Measurements from ENCODE around the gene PRKCE. TPM values are rescaled to one million over a fixed set of nuclear protein-coding genes. Genes with fewer than 3 reads are reported as not detected.

PRKCE gene
- total RNA-seq, 2 experiments from 2014 or later, result 17.0 to 42.1 TPM

- intact Hi-C loops (cut with micrococcal nuclease; ENCODE audit: unreplicated experiment), result no loop called here
- ChIA-PET CTCF (ENCODE audit: unreplicated experiment) (no interaction called here), POLR2A (interaction anchor here (1.3 kb wide), 1 partner anchor 11 kb away, joined by 4 read pairs; no protein-coding TSS in a partner anchor)
- Histone ChIP-seq H3K9me2 (ENCODE audit: insufficient read depth, low read length) (no peaks in the 10 kb centered on the region), H3K36me3 (ENCODE audit: insufficient read depth, low read length) (no peaks in the 10 kb centered on the region), H3K27ac (ENCODE audit: low read depth, low read length, poor library complexity, severe bottlenecking) (no peak overlapping the region), H3K79me2 (ENCODE audit: insufficient read depth, low read depth, low read length) (no peaks in the 10 kb centered on the region), H3K4me1 (ENCODE audit: insufficient read depth, low read length, poor library complexity, severe bottlenecking) (no peaks in the 10 kb centered on the region), H3K9me3 (ENCODE audit: low read length) (no peaks in the 10 kb centered on the region), H4K20me1 (ENCODE audit: insufficient read depth, low read length) (no peaks in the 10 kb centered on the region), H3K4me2 (ENCODE audit: low read length) (no peak overlapping the region), H2AFZ (ENCODE audit: low read length) (no peak overlapping the region), H3K4me3 (ENCODE audit: low read depth, low read length, poor library complexity, severe bottlenecking) (no peak overlapping the region)
- no TSS peak for BruUV-seq (replicated peaks)
- no peak for DNase-seq (ENCODE audit: low spot score)
- no peak for TF ChIP-seq EZH2phosphoT487 (IDR thresholded peaks at IDR 0.05; ENCODE audit: borderline replicate concordance, low read depth, low read length)
- TF ChIP-seq CTCF (conservative IDR thresholded peaks at IDR 0.05; ENCODE audit: low read length), result no peak
Measured at GRCh38 chr2:46175419-46175818, 523.9 kb downstream of the PRKCE start.

GRCh38 chr2:46177461-46178089, 526.1 kb downstream of the PRKCE start:
- Histone ChIP-seq H3K9me2 (ENCODE audit: insufficient read depth, low read length) (no peaks in the 10 kb centered on the region), H3K79me2 (ENCODE audit: insufficient read depth, low read depth, low read length) (no peaks in the 10 kb centered on the region), H2AFZ (ENCODE audit: low read length) (no peak overlapping the region), H3K27ac (ENCODE audit: low read depth, low read length, poor library complexity, severe bottlenecking) (no peak overlapping the region), H3K9me3 (ENCODE audit: low read length) (no peaks in the 10 kb centered on the region), H3K4me2 (ENCODE audit: low read length) (no peak overlapping the region), H3K36me3 (ENCODE audit: insufficient read depth, low read length) (no peaks in the 10 kb centered on the region), H3K4me1 (ENCODE audit: insufficient read depth, low read length, poor library complexity, severe bottlenecking) (no peaks in the 10 kb centered on the region), H3K4me3 (ENCODE audit: low read depth, low read length, poor library complexity, severe bottlenecking) (no peak overlapping the region), H4K20me1 (ENCODE audit: insufficient read depth, low read length) (no peaks in the 10 kb centered on the region)
- POLR2A ChIA-PET, result no interaction called here
- CTCF ChIA-PET (ENCODE audit: unreplicated experiment), result no interaction called here
- intact Hi-C loops (cut with micrococcal nuclease; ENCODE audit: unreplicated experiment), result no loop called here
- no TSS peak for BruUV-seq (replicated peaks)
- no peak for DNase-seq (ENCODE audit: low spot score)
- TF ChIP-seq EZH2phosphoT487 (IDR thresholded peaks at IDR 0.05; ENCODE audit: borderline replicate concordance, low read depth, low read length), result no peak
- TF ChIP-seq CTCF (conservative IDR thresholded peaks at IDR 0.05; ENCODE audit: low read length), result no peak

- no peak for TF ChIP-seq CTCF (conservative IDR thresholded peaks at IDR 0.05; ENCODE audit: low read length)
- TF ChIP-seq EZH2phosphoT487 (IDR thresholded peaks at IDR 0.05; ENCODE audit: borderline replicate concordance, low read depth, low read length), result no peak
- intact Hi-C loops (cut with micrococcal nuclease; ENCODE audit: unreplicated experiment), result no loop called here
- no peak overlapping the region for H3K4me2 ChIP-seq (ENCODE audit: low read length)
- no peaks in the 10 kb centered on the region for H4K20me1 ChIP-seq (ENCODE audit: insufficient read depth, low read length)
- H3K27ac ChIP-seq (ENCODE audit: low read depth, low read length, poor library complexity, severe bottlenecking), result no peak overlapping the region
- CTCF ChIA-PET (ENCODE audit: unreplicated experiment), result no interaction called here
- no peaks in the 10 kb centered on the region for H3K9me2 ChIP-seq (ENCODE audit: insufficient read depth, low read length)
- DNase-seq (ENCODE audit: low spot score), result no peak
- H2AFZ ChIP-seq (ENCODE audit: low read length), result no peak overlapping the region
- no peaks in the 10 kb centered on the region for H3K4me1 ChIP-seq (ENCODE audit: insufficient read depth, low read length, poor library complexity, severe bottlenecking)
- H3K36me3 ChIP-seq (ENCODE audit: insufficient read depth, low read length), result no peaks in the 10 kb centered on the region
- H3K4me3 ChIP-seq (ENCODE audit: low read depth, low read length, poor library complexity, severe bottlenecking), result no peak overlapping the region
- no peaks in the 10 kb centered on the region for H3K79me2 ChIP-seq (ENCODE audit: insufficient read depth, low read depth, low read length)
- POLR2A ChIA-PET, result no interaction called here
- BruUV-seq (replicated peaks), result no TSS peak
- H3K9me3 ChIP-seq (ENCODE audit: low read length), result no peaks in the 10 kb centered on the region
Measured at GRCh38 chr2:46179037-46179621, 527.7 kb downstream of the PRKCE start.

Data from OCI-LY7 (cell line).